ENCODE measurements around the gene ZNF541.

The ZNF541 gene

GRCh38 chr19:47569331-47569730 is 3.6 kb downstream of the ZNF541 start:
- Histone ChIP-seq H3K9me3 (ENCODE audit: control insufficient read depth, low read length) (no peaks in the 10 kb centered on the region), H3K36me3 (ENCODE audit: control insufficient read depth, insufficient read depth, low read length) (no peaks in the 10 kb centered on the region), H3K4me3 (ENCODE audit: extremely low read depth, insufficient read depth, low read length, poor library complexity, severe bottlenecking) (no peak overlapping the region), H3K27ac (ENCODE audit: low read depth, low read length, severe bottlenecking) (no peak overlapping the region), H3K4me1 (ENCODE audit: control insufficient read depth, insufficient read depth, low read length, poor library complexity, severe bottlenecking) (no peaks in the 10 kb centered on the region)
- 84 to 86% methylated on average over 5 to 6 of the region's 9 CpGs for WGBS, 2 experiments (ENCODE audit: insufficient coverage in 2 of 2)

- Histone ChIP-seq H3K4me3 (ENCODE audit: extremely low read depth, insufficient read depth, low read length, poor library complexity, severe bottlenecking) (no peak overlapping the region), H3K27ac (ENCODE audit: low read depth, low read length, severe bottlenecking) (no peak overlapping the region), H3K36me3 (ENCODE audit: control insufficient read depth, insufficient read depth, low read length) (no peaks in the 10 kb centered on the region), H3K9me3 (ENCODE audit: control insufficient read depth, low read length) (no peaks in the 10 kb centered on the region), H3K4me1 (ENCODE audit: control insufficient read depth, insufficient read depth, low read length, poor library complexity, severe bottlenecking) (no peaks in the 10 kb centered on the region)
- WGBS, 2 experiments (ENCODE audit: insufficient coverage in 2 of 2) = 87 to 90% methylated on average over 2 to 3 of the region's 3 CpGs
Measured at GRCh38 chr19:47564081-47564480, 8.9 kb downstream of the ZNF541 start.

- H3K36me3 ChIP-seq (ENCODE audit: control insufficient read depth, insufficient read depth, low read length) = no peaks in the 10 kb centered on the region
- no peaks in the 10 kb centered on the region for H3K4me1 ChIP-seq (ENCODE audit: control insufficient read depth, insufficient read depth, low read length, poor library complexity, severe bottlenecking)
- WGBS, 2 experiments (ENCODE audit: insufficient coverage in 2 of 2) = 93% methylated on average over 5 to 7 of the region's 7 CpGs
Measured at GRCh38 chr19:47561440-47562057, 11.4 kb downstream of the ZNF541 start.

GRCh38 chr19:47560999-47561398 is 11.9 kb downstream of the ZNF541 start:
- no peaks in the 10 kb centered on the region for H3K4me1 ChIP-seq (ENCODE audit: control insufficient read depth, insufficient read depth, low read length, poor library complexity, severe bottlenecking)
- H3K36me3 ChIP-seq (ENCODE audit: control insufficient read depth, insufficient read depth, low read length) = no peaks in the 10 kb centered on the region
- H3K4me3 ChIP-seq (ENCODE audit: extremely low read depth, insufficient read depth, low read length, poor library complexity, severe bottlenecking) = no peak overlapping the region
- 75 to 100% methylated on average over 1 of the region's 2 CpGs for whole genome bisulfite sequencing, 2 experiments (ENCODE audit: insufficient coverage in 2 of 2)
- H3K27ac ChIP-seq (ENCODE audit: low read depth, low read length, severe bottlenecking) = no peak overlapping the region
- H3K9me3 ChIP-seq (ENCODE audit: control insufficient read depth, low read length) = no peaks in the 10 kb centered on the region

More at GRCh38 chr19:47561440-47562057, 11.4 kb downstream of the ZNF541 start:
- H3K9me3 ChIP-seq (ENCODE audit: control insufficient read depth, low read length) = no peaks in the 10 kb centered on the region
- H3K27ac ChIP-seq (ENCODE audit: low read depth, low read length, severe bottlenecking) = no peak overlapping the region
- no peak overlapping the region for H3K4me3 ChIP-seq (ENCODE audit: extremely low read depth, insufficient read depth, low read length, poor library complexity, severe bottlenecking)

GRCh38 chr19:47550129-47550528 is 22.8 kb downstream of the ZNF541 start:
- H3K36me3 ChIP-seq (ENCODE audit: control insufficient read depth, insufficient read depth, low read length) = no peaks in the 10 kb centered on the region
- H3K9me3 ChIP-seq (ENCODE audit: control insufficient read depth, low read length) = no peaks in the 10 kb centered on the region
- H3K4me1 ChIP-seq (ENCODE audit: control insufficient read depth, insufficient read depth, low read length, poor library complexity, severe bottlenecking) = peaks cover 3% of the 10 kb centered on the region
- H3K27ac ChIP-seq (ENCODE audit: low read depth, low read length, severe bottlenecking) = no peak overlapping the region
- WGBS, 2 experiments (ENCODE audit: insufficient coverage in 2 of 2) = 92% methylated on average over 4 of the region's 4 CpGs
- H3K4me3 ChIP-seq (ENCODE audit: extremely low read depth, insufficient read depth, low read length, poor library complexity, severe bottlenecking) = no peak overlapping the region

GRCh38 chr19:47549261-47549862 is 23.6 kb downstream of the ZNF541 start:
- no peak overlapping the region for H3K27ac ChIP-seq (ENCODE audit: low read depth, low read length, severe bottlenecking)

GRCh38 chr19:47547199-47547598 is 25.7 kb downstream of the ZNF541 start:
- WGBS, 2 experiments (ENCODE audit: insufficient coverage in 2 of 2) = 80 to 83% methylated on average over 1 of the region's 2 CpGs

More at GRCh38 chr19:47549261-47549862, 23.6 kb downstream of the ZNF541 start:
- Histone ChIP-seq H3K4me3 (ENCODE audit: extremely low read depth, insufficient read depth, low read length, poor library complexity, severe bottlenecking) (no peak overlapping the region), H3K36me3 (ENCODE audit: control insufficient read depth, insufficient read depth, low read length) (no peaks in the 10 kb centered on the region), H3K9me3 (ENCODE audit: control insufficient read depth, low read length) (no peaks in the 10 kb centered on the region), H3K4me1 (ENCODE audit: control insufficient read depth, insufficient read depth, low read length, poor library complexity, severe bottlenecking) (peaks cover 3% of the 10 kb centered on the region)
- WGBS, 2 experiments (ENCODE audit: insufficient coverage in 2 of 2) = 89 to 90% methylated on average over 9 to 10 of the region's 13 CpGs

GRCh38 chr19:47545061-47545948 is 27.6 kb downstream of the ZNF541 start:
- Histone ChIP-seq H3K36me3 (ENCODE audit: control insufficient read depth, insufficient read depth, low read length) (no peaks in the 10 kb centered on the region), H3K4me1 (ENCODE audit: control insufficient read depth, insufficient read depth, low read length, poor library complexity, severe bottlenecking) (peaks cover 18% of the 10 kb centered on the region), H3K4me3 (ENCODE audit: extremely low read depth, insufficient read depth, low read length, poor library complexity, severe bottlenecking) (no peak overlapping the region), H3K9me3 (ENCODE audit: control insufficient read depth, low read length) (no peaks in the 10 kb centered on the region), H3K27ac (ENCODE audit: low read depth, low read length, severe bottlenecking) (no peak overlapping the region)
- 91 to 96% methylated on average over 70 to 71 of the region's 75 CpGs for WGBS, 2 experiments (ENCODE audit: insufficient coverage in 2 of 2)

More at GRCh38 chr19:47547199-47547598, 25.7 kb downstream of the ZNF541 start:
- H3K4me3 ChIP-seq (ENCODE audit: extremely low read depth, insufficient read depth, low read length, poor library complexity, severe bottlenecking) = no peak overlapping the region
- no peaks in the 10 kb centered on the region for H3K36me3 ChIP-seq (ENCODE audit: control insufficient read depth, insufficient read depth, low read length)
- H3K9me3 ChIP-seq (ENCODE audit: control insufficient read depth, low read length) = no peaks in the 10 kb centered on the region
- peaks cover 5% of the 10 kb centered on the region for H3K4me1 ChIP-seq (ENCODE audit: control insufficient read depth, insufficient read depth, low read length, poor library complexity, severe bottlenecking)
- no peak overlapping the region for H3K27ac ChIP-seq (ENCODE audit: low read depth, low read length, severe bottlenecking)

- H3K36me3 ChIP-seq (ENCODE audit: control insufficient read depth, insufficient read depth, low read length) = no peaks in the 10 kb centered on the region
- 94 to 95% methylated on average over 16 to 22 of the region's 22 CpGs for WGBS, 2 experiments (ENCODE audit: insufficient coverage in 2 of 2)
- H3K4me1 ChIP-seq (ENCODE audit: control insufficient read depth, insufficient read depth, low read length, poor library complexity, severe bottlenecking) = peaks cover 18% of the 10 kb centered on the region
- H3K9me3 ChIP-seq (ENCODE audit: control insufficient read depth, low read length) = no peaks in the 10 kb centered on the region
- no peak overlapping the region for H3K27ac ChIP-seq (ENCODE audit: low read depth, low read length, severe bottlenecking)
- no peak overlapping the region for H3K4me3 ChIP-seq (ENCODE audit: extremely low read depth, insufficient read depth, low read length, poor library complexity, severe bottlenecking)
Measured at GRCh38 chr19:47544476-47544875, 28.5 kb downstream of the ZNF541 start.

- H3K4me3 ChIP-seq (ENCODE audit: extremely low read depth, insufficient read depth, low read length, poor library complexity, severe bottlenecking) = no peak overlapping the region
- H3K9me3 ChIP-seq (ENCODE audit: control insufficient read depth, low read length) = no peaks in the 10 kb centered on the region
- peaks cover 18% of the 10 kb centered on the region for H3K4me1 ChIP-seq (ENCODE audit: control insufficient read depth, insufficient read depth, low read length, poor library complexity, severe bottlenecking)
- 91 to 94% methylated on average over 17 to 18 of the region's 18 CpGs for WGBS, 2 experiments (ENCODE audit: insufficient coverage in 2 of 2)
- no peaks in the 10 kb centered on the region for H3K36me3 ChIP-seq (ENCODE audit: control insufficient read depth, insufficient read depth, low read length)
- H3K27ac ChIP-seq (ENCODE audit: low read depth, low read length, severe bottlenecking) = no peak overlapping the region
Measured at GRCh38 chr19:47544075-47544474, 28.9 kb downstream of the ZNF541 start.

Measured in mesodermal cell (in vitro differentiated cells).